ENCODE measurements around the gene SLC12A9.
"Not testable (repeated sequence)": the region's sequence is repeated elsewhere in the genome, so short reads cannot be mapped to it uniquely, and the experiment has no call there.

The SLC12A9 gene

GRCh38 chr7:100900978-100901377 lies 48.5 kb downstream of the SLC12A9 start:
- no peak overlapping the region for H3K27ac ChIP-seq (ENCODE audit: low read length)

GRCh38 chr7:100901921-100902332 lies 49.4 kb downstream of the SLC12A9 start:
- Histone ChIP-seq H3K9me3 (replicated peaks; ENCODE audit: insufficient read depth, low read length) (no peaks in the 10 kb centered on the region), H4K20me1 (ENCODE audit: insufficient read depth, low read length) (no peaks in the 10 kb centered on the region), H3K79me2 (ENCODE audit: low read length) (no peaks in the 10 kb centered on the region), H3K4me2 (ENCODE audit: low read depth, low read length) (peak overlapping the region; percentile 34; the same call in 1 of the 2 replicates), H3K27me3 (replicated peaks; ENCODE audit: insufficient read depth, low read length) (peaks cover 18% of the 10 kb centered on the region), H3K36me3 (replicated peaks; ENCODE audit: insufficient read depth, low read length) (no peaks in the 10 kb centered on the region), H3K27ac (ENCODE audit: low read length) (no peak overlapping the region), H3F3A (ENCODE audit: insufficient read depth, low read length) (peaks cover 4% of the 10 kb centered on the region; the same call in 1 of the 2 replicates), H3K9ac (ENCODE audit: low read length) (no peak overlapping the region), H3K4me1 (ENCODE audit: low read length) (peaks cover 5% of the 10 kb centered on the region), H3K9me2 (replicated peaks; ENCODE audit: insufficient read depth, low read length) (no peaks in the 10 kb centered on the region), H3K4me3 (ENCODE audit: low read length) (no peak overlapping the region), H2AFZ (ENCODE audit: low read length) (no peak overlapping the region)
- peak; percentile 63 for DNase-seq
- TF ChIP-seq EZH2 (optimal IDR thresholded peaks at IDR 0.05; ENCODE audit: low read depth, low read length): no peak

More at GRCh38 chr7:100900978-100901377, 48.5 kb downstream of the SLC12A9 start:
- H4K20me1 ChIP-seq (ENCODE audit: insufficient read depth, low read length): no peaks in the 10 kb centered on the region
- H3K4me2 ChIP-seq (ENCODE audit: low read depth, low read length): no peak overlapping the region
- H3K4me1 ChIP-seq (ENCODE audit: low read length): peaks cover 5% of the 10 kb centered on the region
- H3K27me3 ChIP-seq (replicated peaks; ENCODE audit: insufficient read depth, low read length): peaks cover 25% of the 10 kb centered on the region
- H3K9me3 ChIP-seq (replicated peaks; ENCODE audit: insufficient read depth, low read length): no peaks in the 10 kb centered on the region
- H2AFZ ChIP-seq (ENCODE audit: low read length): no peak overlapping the region
- H3K79me2 ChIP-seq (ENCODE audit: low read length): no peaks in the 10 kb centered on the region
- H3K9ac ChIP-seq (ENCODE audit: low read length): no peak overlapping the region
- DNase-seq: no peak
- TF ChIP-seq CTCF (IDR thresholded peaks at IDR 0.05; ENCODE audit: low read length) (no peak), EZH2 (optimal IDR thresholded peaks at IDR 0.05; ENCODE audit: low read depth, low read length) (no peak), EZH2phosphoT487 (IDR thresholded peaks at IDR 0.05; ENCODE audit: low read length) (no peak)
- H3K36me3 ChIP-seq (replicated peaks; ENCODE audit: insufficient read depth, low read length): no peaks in the 10 kb centered on the region
- H3K9me2 ChIP-seq (replicated peaks; ENCODE audit: insufficient read depth, low read length): no peaks in the 10 kb centered on the region
- H3K4me3 ChIP-seq (ENCODE audit: low read length): no peak overlapping the region
- peaks cover 4% of the 10 kb centered on the region; the same call in 1 of the 2 replicates for H3F3A ChIP-seq (ENCODE audit: insufficient read depth, low read length)

DNA sequence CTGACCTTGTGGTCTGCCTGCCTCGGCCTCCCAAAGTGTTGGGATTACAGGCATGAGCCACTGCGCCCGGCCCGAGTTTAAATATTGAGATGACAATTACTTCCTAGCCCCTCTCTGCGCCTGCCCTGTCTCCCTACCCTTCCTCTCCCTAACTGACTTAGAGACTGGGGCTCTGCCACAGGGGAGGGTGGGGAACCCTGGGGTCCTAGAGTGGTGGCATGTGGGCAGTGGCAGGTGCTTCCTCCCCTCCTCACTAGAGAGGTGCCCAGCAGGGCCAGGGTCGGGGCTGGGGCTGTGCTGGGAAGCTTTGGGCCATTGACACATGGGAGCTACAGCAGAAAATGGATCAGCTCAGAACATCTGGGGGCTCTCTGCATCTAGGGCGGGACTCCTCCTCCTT lies 50.1 kb downstream of the SLC12A9 start:
- H2AFZ ChIP-seq (ENCODE audit: low read length): no peak overlapping the region
- no peaks in the 10 kb centered on the region for H3K36me3 ChIP-seq (replicated peaks; ENCODE audit: insufficient read depth, low read length)
- no peak for TF ChIP-seq EZH2phosphoT487 (IDR thresholded peaks at IDR 0.05; ENCODE audit: low read length)
- TF ChIP-seq CTCF (IDR thresholded peaks at IDR 0.05; ENCODE audit: low read length): no peak
- TF ChIP-seq EZH2 (optimal IDR thresholded peaks at IDR 0.05; ENCODE audit: low read depth, low read length): no peak
- H3K79me2 ChIP-seq (ENCODE audit: low read length): no peaks in the 10 kb centered on the region
- no peak for DNase-seq
- H3K9me2 ChIP-seq (replicated peaks; ENCODE audit: insufficient read depth, low read length): no peaks in the 10 kb centered on the region
- no peak overlapping the region for H3K4me2 ChIP-seq (ENCODE audit: low read depth, low read length)
- H3K9ac ChIP-seq (ENCODE audit: low read length): no peak overlapping the region
- H4K20me1 ChIP-seq (ENCODE audit: insufficient read depth, low read length): no peaks in the 10 kb centered on the region
- H3K27ac ChIP-seq (ENCODE audit: low read length): no peak overlapping the region
- H3K4me3 ChIP-seq (ENCODE audit: low read length): no peak overlapping the region
- H3F3A ChIP-seq (ENCODE audit: insufficient read depth, low read length): peaks cover 4% of the 10 kb centered on the region; the same call in 1 of the 2 replicates
- H3K4me1 ChIP-seq (ENCODE audit: low read length): peaks cover 5% of the 10 kb centered on the region
- peaks cover 13% of the 10 kb centered on the region for H3K27me3 ChIP-seq (replicated peaks; ENCODE audit: insufficient read depth, low read length)
- no peaks in the 10 kb centered on the region for H3K9me3 ChIP-seq (replicated peaks; ENCODE audit: insufficient read depth, low read length)

- H3F3A ChIP-seq (ENCODE audit: insufficient read depth, low read length): no peaks in the 10 kb centered on the region
- no peaks in the 10 kb centered on the region for H3K79me2 ChIP-seq (ENCODE audit: low read length)
- H3K27ac ChIP-seq (ENCODE audit: low read length): no peak overlapping the region
- H3K9ac ChIP-seq (ENCODE audit: low read length): no peak overlapping the region
- H3K4me2 ChIP-seq (ENCODE audit: low read depth, low read length): no peak overlapping the region
- H3K4me3 ChIP-seq (ENCODE audit: low read length): no peak overlapping the region
- no peaks in the 10 kb centered on the region for H3K4me1 ChIP-seq (ENCODE audit: low read length)
- H3K9me2 ChIP-seq (replicated peaks; ENCODE audit: insufficient read depth, low read length): no peaks in the 10 kb centered on the region
- no peaks in the 10 kb centered on the region for H3K9me3 ChIP-seq (replicated peaks; ENCODE audit: insufficient read depth, low read length)
- H3K27me3 ChIP-seq (replicated peaks; ENCODE audit: insufficient read depth, low read length): peaks cover 22% of the 10 kb centered on the region
- no peak for DNase-seq
- H4K20me1 ChIP-seq (ENCODE audit: insufficient read depth, low read length): no peaks in the 10 kb centered on the region
- TF ChIP-seq CTCF (IDR thresholded peaks at IDR 0.05; ENCODE audit: low read length): no peak
- TF ChIP-seq EZH2phosphoT487 (IDR thresholded peaks at IDR 0.05; ENCODE audit: low read length): no peak
- TF ChIP-seq EZH2 (optimal IDR thresholded peaks at IDR 0.05; ENCODE audit: low read depth, low read length): no peak
- H3K36me3 ChIP-seq (replicated peaks; ENCODE audit: insufficient read depth, low read length): no peaks in the 10 kb centered on the region
- no peak overlapping the region for H2AFZ ChIP-seq (ENCODE audit: low read length)
Observed at GRCh38 chr7:100908512-100908911, 56.0 kb downstream of the SLC12A9 start.

GRCh38 chr7:100910443-100910842 lies 57.9 kb downstream of the SLC12A9 start:
- not testable (repeated sequence) for H3K9ac ChIP-seq (ENCODE audit: low read length); H3K4me2 ChIP-seq (ENCODE audit: low read depth, low read length); H3K4me3 ChIP-seq (ENCODE audit: low read length); H3K4me1 ChIP-seq (ENCODE audit: low read length); H3F3A ChIP-seq (ENCODE audit: insufficient read depth, low read length); H2AFZ ChIP-seq (ENCODE audit: low read length); DNase-seq; H3K36me3 ChIP-seq (replicated peaks; ENCODE audit: insufficient read depth, low read length); H3K27ac ChIP-seq (ENCODE audit: low read length); H3K79me2 ChIP-seq (ENCODE audit: low read length); H3K9me3 ChIP-seq (replicated peaks; ENCODE audit: insufficient read depth, low read length); H3K9me2 ChIP-seq (replicated peaks; ENCODE audit: insufficient read depth, low read length); H4K20me1 ChIP-seq (ENCODE audit: insufficient read depth, low read length)
- H3K27me3 ChIP-seq (replicated peaks; ENCODE audit: insufficient read depth, low read length): peaks cover 27% of the 10 kb centered on the region

All from MM.1S (cell line).